Sigmoid colon (tissue), 7 donors: ENCODE data around the gene PNPT1. TPM values are rescaled to one million over a fixed set of nuclear protein-coding genes. Genes with fewer than 3 reads are reported as not detected.
"Not testable (repeated sequence)": the region's sequence is repeated elsewhere in the genome, so short reads cannot be mapped to it uniquely, and the experiment has no call there.

Experiments
- DNase-seq: peaks from one replicate; pipeline ENCODE4 v3.0.0-alpha.2; 2019
- H3K27ac ChIP-seq, 4 donors: fragments of 200-600 bp; sonication (generic); one replicate each; pipeline ENCODE4 v1.5.1; 2016 to 2019; ENCODE audit warnings: mild to moderate bottlenecking in 1 of 4
- H3K27me3 ChIP-seq, 3 donors: fragments of 200-600 bp; sonication (generic); one replicate each; pipeline ENCODE4 v1.5.1; 2019; ENCODE audit warnings: mild to moderate bottlenecking in 1 of 3
- H3K36me3 ChIP-seq, 4 donors: fragments of 200-600 bp; sonication (generic); one replicate each; pipeline ENCODE4 v1.5.1; 2016 to 2019
- H3K4me1 ChIP-seq, 4 donors: fragments of 200-600 bp; sonication (generic); one replicate each; pipeline ENCODE4 v1.5.1; 2017 to 2019
- H3K4me3 ChIP-seq, 4 donors: fragments of 200-600 bp; sonication (generic); one replicate each; pipeline ENCODE4 v1.5.1; 2017 to 2019; ENCODE audit warnings: mild to moderate bottlenecking in 2 of 4, moderate library complexity in 1 of 4
- H3K9me3 ChIP-seq, 4 donors: fragments of 200-600 bp in 3 of 4; sonication (generic) in 3 of 4; one replicate each; pipeline versions ENCODE4 v1.5.1 to v1.6.1; 2013 to 2019
- CTCF ChIP-seq, 4 experiments: fragments of 450-650 bp in 3 of 4; fragments of 200-600 bp in 1 of 4; IDR thresholded peaks; one replicate each; pipeline ENCODE4 v1.5.1; 2016 to 2019; ENCODE audit warnings: antibody characterized with exemption in 4 of 4, mild to moderate bottlenecking in 3 of 4, moderate library complexity in 2 of 4
- EP300 ChIP-seq, 4 donors: sonication (generic); formaldehyde crosslinking; IDR thresholded peaks; one replicate each; pipeline ENCODE4 v1.6.1; 2017; ENCODE audit warnings: antibody characterized with exemption in 4 of 4
- POLR2A ChIP-seq, 2 donors: fragments of 450-650 bp; IDR thresholded peaks; one replicate each; pipeline ENCODE4 v1.6.1; 2016; ENCODE audit warnings: antibody characterized with exemption in 2 of 2, mild to moderate bottlenecking in 2 of 2, moderate library complexity in 2 of 2
- POLR2AphosphoS5 ChIP-seq, 4 donors: sonication (generic); formaldehyde crosslinking; IDR thresholded peaks; one replicate each; pipeline ENCODE4 v1.6.1; 2017; ENCODE audit warnings: antibody characterized with exemption in 4 of 4
- WGBS, 2 donors: extraction: QIAGEN DNeasy Blood & Tissue Kit; methylation state at CpG; one replicate each; pipeline ENCODE4 v1.1.7; 2013; 5-methylcytosine and 5-hydroxymethylcytosine counted together
- intact Hi-C: fragments of 100-400 bp; cut with DNase I; formaldehyde crosslinking; loops from one replicate; pipeline ENCODE4 v1.15.1; 2023
- polyA plus RNA-seq, 3 donors: library from polyadenylated mRNA; stranded (reverse); fragments of 200-250 nt; gene quantifications; one replicate each; pipeline ENCODE4 v1.2.3, GENCODE V29; 2013
- total RNA-seq, 4 donors: library from RNA; depleted of rRNA; stranded (reverse); fragments of >200 nt; gene quantifications; one replicate each; pipeline ENCODE4 v1.1.0, GENCODE V29; 2016
- donor health status: healthy with polysubstance abuse.
- donor health status: Bipolar disorder and iron deficiency.
- donor health status: healthy.

Gene PNPT1
- total and polyA plus RNA-seq, 7 donors: 3.0 to 17.5 (median 11.7) TPM

GRCh38 chr2:55707751-55708150, 14.1 kb upstream of the PNPT1 start:
- no peak overlapping the region for H3K27ac ChIP-seq
- TF ChIP-seq POLR2A (IDR thresholded peaks at IDR 0.05) (no peak), POLR2AphosphoS5 (IDR thresholded peaks at IDR 0.05) (no peak), EP300 (IDR thresholded peaks at IDR 0.05) (no peak), CTCF (IDR thresholded peaks at IDR 0.05) (no peak)
- intact Hi-C loops: no loop called here
- H3K36me3 ChIP-seq: no peaks in the 10 kb centered on the region
- no peak for DNase-seq
- H3K4me3 ChIP-seq: no peak overlapping the region
- H3K9me3 ChIP-seq: no peaks in the 10 kb centered on the region
- no peaks in the 10 kb centered on the region for H3K27me3 ChIP-seq
- 79 to 83% methylated on average over 1 of the region's 1 CpG for WGBS, 2 donors
- H3K4me1 ChIP-seq: no peaks in the 10 kb centered on the region

- H3K27me3 ChIP-seq, intact Hi-C loops, H3K36me3 ChIP-seq, DNase-seq, H3K4me3 ChIP-seq, H3K27ac ChIP-seq, H3K4me1 ChIP-seq, H3K9me3 ChIP-seq: not testable (repeated sequence)
- WGBS, 2 donors: 92 to 93% methylated on average over 3 of the region's 4 CpGs
These were observed 12.6 kb upstream of the PNPT1 start for GRCh38 chr2:55706258-55706657.

GRCh38 chr2:55705027-55705653, 11.5 kb upstream of the PNPT1 start:
- Histone ChIP-seq H3K4me1 (no peaks in the 10 kb centered on the region), H3K9me3 (no peaks in the 10 kb centered on the region), H3K27me3 (no peaks in the 10 kb centered on the region), H3K4me3 (no peak overlapping the region), H3K27ac (no peak overlapping the region), H3K36me3 (no peaks in the 10 kb centered on the region)
- no peak for TF ChIP-seq POLR2A (IDR thresholded peaks at IDR 0.05)
- TF ChIP-seq EP300 (IDR thresholded peaks at IDR 0.05): no peak
- TF ChIP-seq POLR2AphosphoS5 (IDR thresholded peaks at IDR 0.05): no peak
- TF ChIP-seq CTCF (IDR thresholded peaks at IDR 0.05): no peak
- DNase-seq: no peak
- intact Hi-C loops: no loop called here
- WGBS, 2 donors: 76 to 79% methylated on average over 7 of the region's 7 CpGs

- TF ChIP-seq POLR2AphosphoS5 (IDR thresholded peaks at IDR 0.05): no peak
- TF ChIP-seq CTCF (IDR thresholded peaks at IDR 0.05): no peak
- no peaks in the 10 kb centered on the region for H3K36me3 ChIP-seq
- intact Hi-C loops: no loop called here
- WGBS, 2 donors: 39 to 56% methylated on average over 4 of the region's 4 CpGs
- H3K4me3 ChIP-seq: no peak overlapping the region
- DNase-seq: no peak
- H3K9me3 ChIP-seq: no peaks in the 10 kb centered on the region
- no peaks in the 10 kb centered on the region for H3K4me1 ChIP-seq
- H3K27ac ChIP-seq: no peak overlapping the region
- H3K27me3 ChIP-seq: no peaks in the 10 kb centered on the region
These were observed 9.7 kb upstream of the PNPT1 start for GRCh38 chr2:55703350-55703749.

GRCh38 chr2:55692740-55693139, 904 bp downstream of the PNPT1 start:
- 10 to 22% methylated on average over 5 of the region's 5 CpGs for WGBS, 2 donors
- peak overlapping the region; percentile 66 to 96 (median 72) for H3K4me3 ChIP-seq
- not testable (repeated sequence) for H3K27me3 ChIP-seq, DNase-seq, H3K36me3 ChIP-seq, H3K9me3 ChIP-seq
- peaks cover 0 to 15% (median 6%) of the 10 kb centered on the region in 4 donors for H3K4me1 ChIP-seq
- H3K27ac ChIP-seq: peak overlapping the region in 1 of 4 donors; percentile 79
- intact Hi-C loops: loop anchor here (5.0 kb wide), 1 partner anchor 75 kb away; the partner anchor contains the start of gene PPP4R3B

- TF ChIP-seq POLR2A (IDR thresholded peaks at IDR 0.05) (no peak), POLR2AphosphoS5 (IDR thresholded peaks at IDR 0.05) (no peak), EP300 (IDR thresholded peaks at IDR 0.05) (no peak), CTCF (IDR thresholded peaks at IDR 0.05) (no peak)
- no peaks in the 10 kb centered on the region for H3K9me3 ChIP-seq
- H3K27ac ChIP-seq: no peak overlapping the region
- DNase-seq: no peak
- intact Hi-C loops: no loop called here
- H3K4me3 ChIP-seq: no peak overlapping the region
- H3K4me1 ChIP-seq: no peaks in the 10 kb centered on the region
- H3K36me3 ChIP-seq: peaks cover 0 to 73% (median 8%) of the 10 kb centered on the region in 4 donors
- 86 to 90% methylated on average over 3 of the region's 3 CpGs for WGBS, 2 donors
- no peaks in the 10 kb centered on the region for H3K27me3 ChIP-seq
These were observed 21.0 kb downstream of the PNPT1 start for GRCh38 chr2:55672630-55673029.
